Esophagus squamous epithelium (tissue), 4 donors: ENCODE measurements around the gene OTULINL.

Source experiments
- CTCF ChIP-seq, 6 experiments: fragments of 450-650 bp in 4 of 6; fragments of 200-600 bp in 2 of 6; sonication (generic) in 2 of 6; IDR thresholded peaks; one replicate each; pipeline ENCODE4 v1.5.1; 2016 to 2019; ENCODE audit warnings: antibody characterized with exemption in 6 of 6, mild to moderate bottlenecking in 4 of 6, moderate library complexity in 4 of 6
- POLR2A ChIP-seq, 4 donors: fragments of 450-650 bp; IDR thresholded peaks; one replicate each; pipeline ENCODE4 v1.6.1; 2017; ENCODE audit warnings: antibody characterized with exemption in 4 of 4, mild to moderate bottlenecking in 4 of 4, moderate library complexity in 3 of 4

DNA sequence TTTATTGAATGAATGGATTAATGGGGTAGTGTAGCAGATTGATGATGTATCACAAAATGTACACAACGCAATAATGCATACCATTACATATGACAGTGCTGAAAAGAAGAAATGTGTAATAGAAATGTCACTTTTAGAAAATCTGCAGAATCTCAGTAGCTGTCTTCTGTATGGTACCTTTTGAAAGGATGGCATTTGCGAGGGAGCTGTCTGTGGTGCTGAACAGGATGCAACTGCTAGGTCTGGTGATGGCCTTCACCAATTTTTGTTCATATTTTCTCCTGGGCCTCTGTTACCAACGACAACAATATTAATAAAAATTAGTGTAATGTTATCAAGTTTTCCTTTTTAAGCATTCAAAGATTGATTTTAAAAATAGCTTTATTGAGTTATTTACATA lies 46.8 kb downstream of the OTULINL start:
- TF ChIP-seq CTCF (IDR thresholded peaks at IDR 0.05) (no peak), POLR2A (IDR thresholded peaks at IDR 0.05) (no peak)
